PFSK-1 (cell line): ENCODE data around the gene BTBD19.

Source experiments
- FOXP2 ChIP-seq: optimal IDR thresholded peaks from 2 replicates; pipeline ENCODE3; 2011; ENCODE audit warnings: borderline replicate concordance, control low read depth, inconsistent platforms; ENCODE audit not compliant: insufficient read depth; ENCODE audit errors: extremely low read length, extremely low read depth
- POLR2AphosphoS5 ChIP-seq: IDR thresholded peaks from 2 replicates; pipeline ENCODE4 v1.6.1; 2012; ENCODE audit warnings: low read depth, mild to moderate bottlenecking, control low read depth, low read length, moderate library complexity
- REST ChIP-seq, 2 experiments: IDR thresholded peaks; 2 replicates each; pipeline versions ENCODE4 v1.6.1 to v1.8.0; 2011 to 2012; ENCODE audit warnings: low read depth in 2 of 2, low read length in 2 of 2, control low read depth in 1 of 2, inconsistent platforms in 1 of 2, mild to moderate bottlenecking in 1 of 2, moderate library complexity in 1 of 2; ENCODE audit not compliant: insufficient read depth in 1 of 2
- SIN3A ChIP-seq: IDR thresholded peaks from 2 replicates; pipeline ENCODE4 v1.6.1; 2012; ENCODE audit warnings: mild to moderate bottlenecking, low read length, moderate library complexity, borderline replicate concordance; ENCODE audit not compliant: insufficient read depth

- no peak for TF ChIP-seq REST (IDR thresholded peaks at IDR 0.05; ENCODE audit: insufficient read depth in 1 of 2, low read depth in 2 of 2, low read length in 2 of 2)
- TF ChIP-seq SIN3A: no peak
- TF ChIP-seq POLR2AphosphoS5: no peak
- TF ChIP-seq FOXP2: no peak
These were observed 20.8 kb upstream of the BTBD19 start for GRCh38 chr1:44787506-44787905.
